Measurements from ENCODE around the gene SCD5.

SCD5 gene

DNA sequence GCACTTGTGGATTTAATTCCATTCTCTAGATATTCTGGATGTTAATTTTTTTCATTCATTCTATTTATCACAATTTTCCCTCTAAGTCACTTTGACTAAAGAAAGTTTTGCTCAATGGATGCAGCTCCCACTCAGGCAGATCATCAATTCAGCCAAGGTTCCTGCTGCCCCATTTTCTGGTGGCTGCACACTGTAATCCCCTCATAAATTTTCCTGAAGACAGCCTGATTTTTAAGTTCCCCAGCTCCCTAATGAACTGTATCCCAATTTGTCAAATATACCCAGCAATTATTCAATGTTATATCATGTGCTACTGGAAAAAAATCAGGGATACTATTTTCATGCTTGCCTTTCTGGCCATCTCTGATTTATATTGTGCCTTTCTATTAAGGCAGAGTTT lies 61.2 kb downstream of the SCD5 start:
- in situ Hi-C loops (cut with MboI; ENCODE audit: low sequenced_read_pairs) = no loop called here

DNA sequence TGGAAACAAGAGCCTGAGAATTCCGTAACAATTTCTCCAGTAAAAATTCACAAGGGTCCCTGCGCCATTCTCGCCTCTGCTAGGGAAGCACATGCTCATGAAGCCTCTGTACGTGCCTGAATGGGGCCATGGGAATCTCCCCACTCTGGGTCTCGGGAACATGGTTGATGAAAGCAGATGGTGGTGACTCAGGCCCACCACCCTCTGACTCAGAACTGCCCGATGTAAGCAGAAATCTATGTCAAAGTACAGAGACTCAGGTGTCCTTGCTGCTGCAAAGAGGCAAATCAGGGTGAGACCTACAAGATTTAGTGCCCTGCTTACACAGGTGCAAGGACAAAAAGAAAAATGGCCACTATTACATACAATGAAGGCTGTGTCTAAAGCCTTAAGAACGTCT lies 65.0 kb downstream of the SCD5 start:
- in situ Hi-C loops (cut with MboI; ENCODE audit: low sequenced_read_pairs) = no loop called here

DNA sequence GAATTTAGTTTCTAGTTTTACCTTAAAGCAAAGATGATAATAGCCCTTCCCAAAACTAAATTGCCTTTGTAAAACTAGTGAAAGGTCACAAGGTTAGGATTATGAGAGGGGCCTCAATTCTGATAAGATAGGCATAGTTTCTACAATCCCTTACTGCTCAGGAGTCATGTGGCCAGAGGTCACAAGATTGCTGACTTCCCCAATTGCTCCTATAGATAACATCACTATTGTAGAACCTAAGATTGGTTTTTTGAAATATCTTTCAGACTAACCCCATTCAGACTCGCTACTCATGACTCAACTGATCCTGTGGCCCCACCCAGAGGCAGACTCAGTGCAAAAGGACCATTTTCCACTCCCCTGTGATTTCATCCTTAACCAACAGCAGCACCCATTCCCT lies 70.3 kb downstream of the SCD5 start:
- in situ Hi-C loops (cut with MboI; ENCODE audit: low sequenced_read_pairs) = no loop called here

DNA sequence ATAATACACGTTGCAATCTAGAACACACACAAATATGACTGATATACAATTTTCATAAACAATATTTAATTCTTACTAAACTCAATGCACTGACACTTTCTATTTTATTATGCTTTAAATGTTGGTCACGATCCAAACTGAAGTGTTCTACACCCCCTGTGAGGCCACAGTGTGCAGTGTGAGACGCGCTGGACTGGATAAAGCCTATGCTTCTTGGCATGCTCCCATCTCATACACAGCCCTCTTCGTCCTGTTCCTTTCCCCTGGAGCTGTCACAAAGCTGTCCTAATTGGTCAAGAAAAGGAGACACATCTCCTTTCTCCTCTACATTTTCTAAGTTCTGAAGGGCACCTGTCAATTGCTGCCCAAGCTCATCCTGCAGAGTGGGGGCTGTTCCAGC lies 72.0 kb downstream of the SCD5 start:
- in situ Hi-C loops (cut with MboI; ENCODE audit: low sequenced_read_pairs) = no loop called here

DNA sequence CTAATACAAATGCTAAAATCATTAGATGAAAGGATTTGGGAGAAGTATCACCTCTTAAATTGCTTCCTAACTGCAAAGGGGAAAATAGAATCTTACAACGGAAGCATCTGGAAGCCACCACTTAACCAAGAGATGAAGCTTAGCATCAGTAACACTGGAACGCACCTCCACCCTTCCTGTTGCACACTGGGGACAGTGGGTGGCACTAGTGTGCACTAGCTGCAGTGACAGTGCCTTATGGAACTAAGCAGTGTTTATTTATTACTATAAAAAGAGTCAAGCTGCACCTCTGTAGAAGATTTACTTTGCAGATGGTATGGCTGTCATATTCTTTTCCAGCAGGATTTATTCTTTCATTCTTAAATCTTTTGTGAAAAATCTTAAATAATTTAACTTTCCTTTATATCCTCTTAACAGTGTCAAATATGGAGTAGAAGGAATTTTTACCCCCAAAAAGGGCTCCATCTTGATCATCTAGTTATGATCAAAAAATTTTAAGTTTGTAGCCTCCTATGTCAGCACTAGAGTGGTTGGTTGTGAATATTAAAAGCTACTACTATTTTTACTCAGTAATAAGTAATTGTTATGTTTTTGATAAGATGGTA lies 76.7 kb downstream of the SCD5 start:
- in situ Hi-C loops (cut with MboI; ENCODE audit: low sequenced_read_pairs) = no loop called here

DNA sequence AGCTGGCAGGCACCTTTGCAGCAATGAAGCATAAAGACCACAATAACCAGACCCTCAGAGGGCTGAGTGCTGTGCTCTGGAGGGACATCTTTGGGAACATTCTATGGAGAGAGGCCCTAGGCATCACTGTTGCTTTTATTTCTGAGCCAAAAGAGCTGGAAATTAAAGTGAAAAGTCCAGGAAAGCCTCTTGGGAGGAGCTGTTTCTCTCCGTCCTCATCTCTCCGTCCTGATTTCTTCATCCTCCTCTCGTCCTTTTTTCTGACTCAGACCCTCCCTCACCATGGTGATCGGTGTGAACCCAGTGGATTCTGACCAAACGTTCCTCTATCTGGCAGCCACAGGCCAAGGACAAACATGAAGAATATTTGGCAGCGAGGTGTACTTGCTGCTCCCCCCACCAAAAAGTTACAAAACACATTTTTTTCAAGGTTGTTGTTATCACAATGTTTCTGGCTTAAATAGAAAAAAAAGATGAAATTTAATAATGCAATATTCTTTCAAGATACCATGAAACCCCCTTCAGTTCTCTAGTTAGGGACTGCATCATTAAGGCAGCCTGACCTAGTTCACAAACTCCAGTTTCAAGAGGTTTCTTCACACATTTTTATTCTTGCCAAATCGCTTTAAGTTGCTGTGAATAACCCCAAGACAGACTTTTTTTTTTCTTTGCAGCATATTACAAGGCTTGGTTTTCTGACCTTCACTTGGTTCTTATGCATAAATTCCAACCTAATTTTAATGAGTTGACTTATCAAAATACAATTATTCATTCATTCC lies 80.2 kb downstream of the SCD5 start:
- in situ Hi-C loops (cut with MboI; ENCODE audit: low sequenced_read_pairs) = no loop called here

DNA sequence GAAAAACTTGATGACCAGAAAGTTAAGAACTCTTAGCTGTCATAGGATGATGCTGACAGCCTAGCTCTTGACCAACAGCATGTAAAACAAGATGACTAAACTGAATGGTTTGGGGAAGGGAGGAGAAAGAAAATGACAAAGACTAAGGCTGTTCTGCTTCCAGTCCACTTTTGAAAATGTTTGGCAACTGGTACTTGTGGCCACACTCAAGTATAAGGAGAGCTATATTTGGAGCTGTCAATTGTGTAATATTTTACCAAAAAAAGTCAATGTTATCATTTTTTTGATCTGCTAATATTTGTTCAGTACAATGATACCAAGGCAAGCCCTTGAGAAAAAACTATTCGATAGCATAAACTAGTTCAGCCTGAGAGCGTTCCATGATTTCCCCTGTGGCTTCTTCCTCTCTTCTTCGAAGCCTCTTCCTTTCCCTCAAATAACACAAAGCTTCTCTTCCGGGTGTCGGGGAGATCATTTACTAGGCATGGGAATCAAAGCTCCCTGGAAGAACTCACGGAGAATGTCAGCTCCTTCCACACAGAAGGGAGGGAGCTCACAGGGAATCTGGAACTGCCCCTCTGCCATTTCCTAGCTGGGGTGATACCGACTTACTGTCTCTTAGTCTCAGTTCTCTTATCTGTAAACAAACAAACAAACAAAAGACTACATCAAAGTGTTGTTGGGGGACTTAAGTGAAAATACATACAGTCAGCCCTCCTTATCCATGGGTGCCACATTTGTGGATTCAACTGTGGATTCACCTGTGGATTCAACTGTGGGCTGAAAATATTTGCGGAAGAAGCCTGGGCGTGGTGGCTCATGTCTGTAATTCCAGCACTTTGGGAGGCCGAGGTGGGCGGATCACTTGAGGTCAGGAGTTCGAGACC lies 82.6 kb downstream of the SCD5 start:
- in situ Hi-C loops (cut with MboI; ENCODE audit: low sequenced_read_pairs) = no loop called here

DNA sequence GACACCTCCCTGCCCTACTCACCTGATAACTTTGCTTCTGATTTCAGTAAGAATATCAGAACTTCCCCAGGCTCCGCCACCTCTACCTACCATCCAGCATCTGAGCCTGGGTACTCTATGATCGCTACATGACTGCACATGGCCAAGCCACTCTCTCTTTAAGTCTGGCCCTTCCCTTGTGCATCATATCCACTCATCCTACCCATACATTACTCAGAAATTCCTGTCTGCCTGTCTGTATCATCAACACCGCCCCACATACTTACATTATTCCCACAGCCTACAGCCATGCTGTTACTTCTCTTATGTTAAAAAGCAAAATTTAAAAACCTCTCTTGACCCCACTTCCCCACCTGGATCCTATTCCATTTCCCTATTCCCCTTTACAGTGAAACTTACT lies 84.7 kb downstream of the SCD5 start:
- in situ Hi-C loops (cut with MboI; ENCODE audit: low sequenced_read_pairs) = no loop called here

DNA sequence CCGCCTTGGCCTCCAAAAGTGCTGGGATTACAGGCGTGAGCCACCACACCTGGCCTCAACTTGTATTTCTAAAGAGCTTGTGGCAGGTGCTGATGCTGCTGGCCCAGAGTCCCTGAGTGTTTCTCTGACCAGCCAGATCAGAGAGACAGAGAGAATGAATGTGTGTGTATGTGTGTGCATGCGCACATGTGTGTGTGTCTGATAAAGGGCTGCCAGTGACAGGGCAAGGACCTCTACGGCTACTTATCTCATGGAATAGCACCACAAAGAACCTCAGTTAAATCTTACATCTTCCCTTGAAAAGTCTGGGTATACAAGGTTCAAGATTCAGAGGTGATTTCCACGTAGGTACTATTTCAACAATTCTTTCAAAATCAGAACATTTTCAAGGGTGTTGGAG lies 86.0 kb downstream of the SCD5 start:
- in situ Hi-C loops (cut with MboI; ENCODE audit: low sequenced_read_pairs) = no loop called here

DNA sequence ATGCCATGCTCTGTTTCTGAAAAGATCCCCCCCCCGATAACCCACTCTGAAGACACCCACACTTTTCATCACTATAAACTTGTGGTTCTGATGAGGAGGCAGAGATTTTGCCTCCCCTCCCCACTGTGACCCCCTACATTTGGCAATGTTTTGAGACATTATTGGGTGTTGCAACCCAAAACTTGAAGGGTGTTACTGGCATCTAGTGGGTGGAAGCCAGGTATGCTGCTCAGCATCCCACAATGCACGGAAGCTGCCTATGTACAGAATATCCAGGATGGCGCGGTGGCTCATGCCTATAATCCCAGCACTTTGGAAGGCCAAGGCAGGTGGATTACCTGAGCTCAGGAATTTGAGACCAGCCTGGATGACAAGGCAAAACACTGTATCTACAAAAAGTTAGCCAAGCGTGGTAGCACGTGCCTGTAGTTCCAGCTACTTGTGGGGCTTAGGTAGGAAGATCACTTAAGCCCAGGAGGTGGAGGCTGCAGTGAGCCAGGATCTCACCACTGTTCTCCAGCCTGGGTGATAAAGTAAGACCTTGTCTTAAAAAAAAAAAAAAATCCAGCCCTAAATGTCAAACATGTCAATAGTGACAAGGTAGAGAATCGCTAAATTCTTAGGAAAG lies 87.3 kb downstream of the SCD5 start:
- in situ Hi-C loops (cut with MboI; ENCODE audit: low sequenced_read_pairs) = no loop called here

DNA sequence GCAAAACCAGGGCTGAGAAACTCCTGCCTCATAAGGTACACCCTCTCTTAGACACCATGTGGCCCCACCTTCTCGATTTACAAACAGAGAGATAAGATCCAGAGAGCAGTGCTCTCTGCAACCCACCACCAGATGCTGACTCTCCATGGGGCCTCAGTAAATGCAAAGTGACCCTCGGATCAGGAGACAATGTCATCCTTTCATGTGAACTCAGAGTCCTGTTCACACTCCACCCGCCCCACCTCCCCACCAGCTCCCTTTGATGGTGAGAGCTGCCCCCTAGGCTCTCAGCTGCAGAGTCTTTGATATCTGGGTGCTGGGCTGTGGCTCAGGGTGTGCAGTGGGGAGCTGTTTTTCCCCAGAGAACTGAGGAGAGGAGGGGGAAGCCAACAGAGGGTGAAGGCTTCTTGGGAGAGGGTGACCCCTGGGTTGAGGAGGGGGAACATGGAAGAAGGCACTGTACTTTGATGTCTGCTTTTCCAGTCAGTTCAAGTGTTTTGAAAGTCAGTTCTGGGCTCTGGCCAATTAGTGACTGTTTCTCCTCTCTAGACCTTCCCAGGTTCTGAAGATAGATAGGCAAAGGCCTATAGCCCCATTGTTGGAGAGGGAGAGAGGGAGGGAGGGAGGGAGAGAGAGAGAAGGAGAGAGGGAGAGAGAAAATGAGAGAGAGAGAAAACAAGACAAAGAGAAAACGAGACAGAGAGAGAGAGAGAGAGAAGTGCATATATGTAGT lies 88.2 kb downstream of the SCD5 start:
- in situ Hi-C loops (cut with MboI; ENCODE audit: low sequenced_read_pairs) = no loop called here

DNA sequence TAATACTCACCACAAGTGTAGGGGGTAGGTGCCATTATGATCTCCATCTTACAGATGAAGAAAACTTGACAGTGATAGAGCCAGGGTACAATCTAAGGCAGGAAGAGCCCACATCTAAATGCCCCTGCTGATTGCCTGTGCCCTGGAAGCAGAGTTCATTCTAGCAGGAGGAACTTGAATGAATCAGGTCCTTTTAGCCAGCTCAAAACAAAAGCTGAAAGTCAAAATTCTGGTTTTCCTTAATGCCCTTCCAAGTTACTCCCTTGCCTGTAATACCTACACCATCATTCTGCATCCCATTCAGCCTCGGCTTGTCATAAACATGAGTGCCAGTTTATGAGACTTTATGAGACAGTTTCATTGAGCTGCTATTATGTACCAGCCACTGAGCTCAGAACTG lies 89.6 kb downstream of the SCD5 start:
- in situ Hi-C loops (cut with MboI; ENCODE audit: low sequenced_read_pairs) = no loop called here

DNA sequence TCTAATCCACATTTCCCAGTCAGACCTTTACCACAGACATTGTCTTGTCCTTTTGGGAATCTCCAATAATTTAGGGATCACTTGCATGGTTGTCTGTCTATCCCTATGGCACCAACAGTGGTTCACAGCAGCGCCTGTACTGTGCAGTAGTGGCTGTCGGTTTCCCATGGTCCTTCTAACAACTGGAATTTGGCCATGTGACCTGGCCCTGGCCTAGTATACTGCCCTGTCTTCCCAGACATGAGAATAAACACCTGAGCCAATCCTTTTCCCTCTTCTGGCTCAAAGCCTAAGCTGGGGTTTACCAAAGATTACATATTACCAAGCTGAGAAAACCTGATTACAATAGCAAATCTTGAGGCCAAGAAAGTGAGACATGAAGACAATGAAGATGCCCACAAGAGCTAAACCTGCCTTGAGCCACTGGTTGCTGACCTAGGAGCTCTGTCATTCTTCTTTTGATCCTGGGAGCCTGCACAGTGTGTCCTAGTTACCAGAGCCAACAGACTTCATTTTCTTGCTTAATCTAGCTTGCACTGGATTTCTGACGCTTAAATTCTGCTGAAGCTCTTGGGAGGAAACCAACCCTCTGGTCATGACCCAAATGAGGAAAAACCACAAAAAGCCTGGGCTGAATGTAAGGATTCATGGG lies 92.1 kb downstream of the SCD5 start:
- in situ Hi-C loops (cut with MboI; ENCODE audit: low sequenced_read_pairs) = no loop called here

DNA sequence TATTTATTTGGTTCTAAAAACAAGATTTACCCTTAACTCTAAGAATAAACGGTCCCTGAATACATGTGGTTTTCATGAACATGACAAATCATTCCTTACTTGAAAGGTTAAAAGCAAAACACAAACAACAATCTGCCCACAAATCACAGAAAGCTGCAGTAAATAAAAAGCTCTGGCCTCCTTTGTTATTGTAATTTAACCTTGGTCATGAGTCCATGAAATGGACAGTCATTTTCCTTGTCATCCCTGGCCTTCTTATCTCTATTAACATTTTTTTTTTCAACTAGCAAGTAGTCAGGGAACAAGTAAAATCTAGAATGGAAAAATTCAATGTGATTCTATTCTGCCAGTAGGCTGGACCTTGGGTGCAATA lies 92.7 kb downstream of the SCD5 start:
- in situ Hi-C loops (cut with MboI; ENCODE audit: low sequenced_read_pairs) = no loop called here

DNA sequence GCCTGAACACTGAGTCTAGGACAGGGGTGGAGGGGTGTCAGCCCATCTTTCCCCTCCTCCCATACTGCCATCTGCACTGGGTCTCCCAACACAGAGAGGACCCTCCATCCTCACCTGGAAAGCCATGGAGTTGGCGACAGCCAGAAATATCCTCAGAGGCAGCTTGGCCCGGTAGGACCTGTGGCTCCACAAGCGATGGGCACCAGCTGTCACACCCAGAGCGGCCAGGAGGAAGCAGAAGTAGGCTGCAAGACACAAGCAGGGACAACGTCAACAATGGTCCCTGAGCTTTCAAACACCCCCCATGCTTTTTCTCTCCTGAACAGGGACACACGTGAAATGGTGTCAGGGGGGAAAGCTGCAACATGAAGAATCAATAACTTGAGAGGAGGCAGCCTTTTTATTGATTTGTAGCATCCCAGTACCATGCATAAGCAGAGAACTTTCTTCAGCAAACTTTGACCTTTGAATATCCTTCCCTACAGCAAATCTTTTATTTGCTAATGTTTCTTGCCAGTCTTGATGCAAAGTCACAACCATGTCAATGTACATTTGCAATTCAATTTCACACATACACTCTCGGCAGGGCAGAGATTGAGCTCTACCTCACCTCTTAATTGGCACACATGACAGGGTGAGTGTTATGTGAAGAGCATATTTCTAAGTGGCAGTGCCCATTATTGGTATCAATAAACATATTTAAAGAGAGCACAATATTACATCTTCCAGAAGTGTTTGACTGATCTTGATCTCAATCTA lies 93.2 kb downstream of the SCD5 start:
- in situ Hi-C loops (cut with MboI; ENCODE audit: low sequenced_read_pairs) = no loop called here

DNA sequence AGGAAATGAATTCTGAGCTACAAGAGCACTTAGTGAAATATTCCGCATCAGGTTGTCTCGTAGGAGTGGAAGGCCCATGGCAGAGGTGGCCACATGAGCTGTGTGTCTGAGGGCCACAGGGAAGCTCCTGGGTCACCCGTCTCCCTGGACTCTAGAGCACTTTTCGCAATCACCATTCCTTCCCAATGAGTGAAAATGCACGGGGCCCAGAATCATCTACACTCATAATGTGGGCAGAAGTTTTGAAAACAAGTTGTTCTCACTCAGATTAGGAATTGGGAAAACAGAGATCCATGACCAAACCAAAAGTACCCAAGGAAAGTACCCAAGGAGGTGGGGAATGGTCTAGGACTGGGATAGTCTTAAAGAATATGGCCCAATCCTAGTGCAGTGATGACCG lies 94.4 kb downstream of the SCD5 start:
- in situ Hi-C loops (cut with MboI; ENCODE audit: low sequenced_read_pairs) = no loop called here

DNA sequence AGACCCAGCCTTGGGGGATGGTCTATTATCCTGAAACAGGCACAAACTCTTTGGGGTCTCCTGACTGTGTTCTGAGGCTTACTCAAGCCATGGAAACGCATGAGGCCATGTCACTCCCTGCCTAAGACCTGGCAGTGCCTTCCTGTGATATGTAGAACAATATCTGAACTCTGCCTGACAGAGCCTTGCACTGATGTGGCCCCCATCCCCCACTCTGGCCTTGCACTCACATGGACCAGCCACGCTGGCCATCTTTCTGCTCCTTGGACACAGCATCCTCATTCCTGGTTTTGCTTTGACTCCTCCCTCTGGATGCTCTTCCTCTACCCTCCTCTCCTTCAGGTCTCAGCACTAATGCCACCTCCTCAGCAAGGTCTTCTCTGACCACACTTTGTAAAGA lies 100.2 kb downstream of the SCD5 start:
- in situ Hi-C loops (cut with MboI; ENCODE audit: low sequenced_read_pairs) = no loop called here

DNA sequence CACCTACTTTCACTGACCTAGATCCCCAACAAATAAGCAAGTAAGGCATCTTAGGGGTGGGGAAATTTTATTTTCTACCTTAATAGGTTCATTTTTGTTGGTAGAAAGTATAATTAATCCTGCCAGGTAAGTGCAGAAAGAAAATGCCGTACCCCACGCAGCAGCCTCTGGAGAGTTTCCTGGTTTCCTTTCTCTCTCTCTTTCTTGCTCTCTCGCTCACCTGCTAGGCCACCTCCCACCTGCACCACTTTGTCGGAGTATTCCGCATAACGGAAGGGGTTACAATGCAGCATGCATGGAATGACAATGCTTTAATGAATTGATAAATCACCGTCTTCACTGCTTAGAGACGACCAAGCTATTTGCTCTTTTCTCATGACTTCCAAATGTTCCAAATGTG lies 101.0 kb downstream of the SCD5 start:
- in situ Hi-C loops (cut with MboI; ENCODE audit: low sequenced_read_pairs) = no loop called here

DNA sequence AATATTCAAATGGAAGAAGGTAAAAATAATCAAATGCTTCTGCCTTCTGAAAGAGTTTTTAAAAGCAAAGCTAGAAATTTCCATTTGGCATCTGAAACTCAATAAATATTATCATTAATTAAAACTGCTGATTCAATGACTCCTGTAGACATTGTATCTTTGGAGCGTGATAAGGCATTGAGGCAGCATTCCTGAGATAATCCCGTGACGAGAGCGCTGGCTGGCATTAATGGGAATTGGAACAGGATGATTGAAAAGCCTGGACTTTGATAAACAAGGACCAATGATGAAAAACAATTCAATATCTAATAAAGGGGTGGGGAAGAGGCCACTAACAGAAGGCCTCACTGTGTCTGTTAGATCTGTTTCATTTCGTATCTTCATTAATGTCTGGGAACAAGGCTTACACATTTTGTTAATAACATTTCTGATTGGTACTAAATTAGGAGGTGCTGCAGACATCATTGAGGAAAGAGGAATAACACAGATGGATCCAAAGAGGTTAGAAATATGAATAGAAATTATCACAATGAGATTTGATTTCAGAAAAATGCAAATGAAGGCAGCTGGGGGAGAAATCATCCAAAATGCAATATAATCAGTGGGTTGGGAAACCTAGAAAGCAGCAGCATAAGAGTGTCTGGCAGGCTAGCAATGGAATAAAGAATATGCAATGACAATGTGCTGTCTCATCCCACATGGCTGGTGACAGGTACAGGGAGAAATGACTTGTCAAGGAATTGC lies 102.3 kb downstream of the SCD5 start:
- in situ Hi-C loops (cut with MboI; ENCODE audit: low sequenced_read_pairs) = no loop called here
